ENCODE data around the gene RNF115. TPM values are rescaled to one million over a fixed set of nuclear protein-coding genes. Genes with fewer than 3 reads are reported as not detected.

The RNF115 gene
- total RNA-seq (2014; rRNA removed) (15.2 and 15.9 TPM in 2 replicates), Bru-seq, nascent RNA (percentile 91 among the genes with signal in this experiment), BruChase-seq, experiment 1, labeled RNA remaining after a 6-hour chase (percentile 83 among the genes with signal in this experiment), BruChase-seq, experiment 2, labeled RNA remaining after a 2-hour chase (percentile 92 among the genes with signal in this experiment)
- long read RNA-seq, full-length matches to known transcripts = 59 of 104 reads
- long read RNA-seq, partial matches to known transcripts = 6 of 104 reads
- long read RNA-seq, other reads (novel, unspliced or antisense) = 39 of 104 reads

DNA sequence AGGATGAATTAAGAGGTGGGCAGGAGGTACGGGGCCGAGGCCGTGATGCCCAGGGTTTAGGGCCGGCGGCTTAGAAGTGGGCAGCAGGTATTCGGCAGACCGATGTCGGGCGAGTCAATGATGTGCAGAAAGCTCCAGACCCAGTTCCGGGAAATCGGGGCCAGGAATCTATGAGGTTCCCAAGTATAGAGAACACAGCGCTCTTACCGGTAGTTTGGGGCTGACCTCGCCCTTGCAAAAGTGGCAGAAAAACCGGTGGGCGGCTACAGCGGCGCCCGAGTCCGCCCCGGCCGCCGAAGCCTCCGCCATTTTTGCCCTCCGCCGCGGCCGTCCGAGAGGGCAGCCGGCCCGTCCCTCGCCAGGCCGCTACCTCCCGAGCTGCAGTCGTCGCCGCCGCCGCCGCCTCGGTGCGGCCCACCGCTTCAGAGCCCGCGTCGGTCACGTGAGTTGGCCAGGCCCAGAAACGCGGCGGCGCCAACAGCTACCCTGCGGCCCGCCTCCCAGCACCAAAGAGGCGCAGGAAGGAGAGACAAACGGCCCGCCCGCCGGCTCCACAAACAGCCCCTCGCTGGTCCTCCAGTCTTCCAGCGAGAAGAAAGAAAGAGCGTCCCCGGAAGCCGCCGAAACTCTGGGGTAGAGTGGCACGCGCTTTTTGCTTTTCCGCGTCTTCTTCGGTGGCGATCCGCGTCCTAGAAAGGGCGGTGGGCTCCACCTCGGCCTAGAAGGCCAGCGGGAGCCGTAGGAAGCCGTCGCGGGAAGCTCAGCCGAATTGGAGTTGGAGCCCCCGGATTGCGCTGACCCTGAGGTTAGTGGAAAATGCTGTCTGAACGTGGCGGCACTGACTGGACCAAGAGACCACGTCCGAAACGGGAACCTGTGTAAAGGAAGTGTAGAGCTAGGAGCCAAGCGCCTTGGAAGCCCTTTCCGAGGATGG lies at the start of gene RNF115, which contains the start of gene POLR3C:
Gene RNF115, minus strand, starts transcription at position 531 of the 934 bp plus-strand sequence. Its CDS starts 222 bp downstream, at position 309.
Gene POLR3C, plus strand, starts transcription at position 636 of the 934 bp plus-strand sequence. CDS start 1,577 bp downstream, outside the sequence.
- ChIA-PET CTCF (interaction anchor here (1.0 kb wide), 1 partner anchor 42 kb away, joined by 3 read pairs; no protein-coding TSS in a partner anchor), POLR2A (ENCODE audit: unreplicated experiment) (interaction anchor here (0.6 to 1.0 kb wide), 6 partner anchors 9 to 103 kb away, joined by 3 to 11 read pairs (median 4); partner anchors contain the start of gene NUDT17)
- H3K4me2 ChIP-seq (ENCODE audit: low read length) = peak within 1 kb of the TSS; percentile 93
- no peak for TF ChIP-seq EZH2phosphoT487 (IDR thresholded peaks at IDR 0.05; ENCODE audit: borderline replicate concordance, low read length)
- TF ChIP-seq EZH2 (IDR thresholded peaks at IDR 0.05; ENCODE audit: low read length, unreplicated experiment) = no peak
- TF ChIP-seq, protein P1, sequence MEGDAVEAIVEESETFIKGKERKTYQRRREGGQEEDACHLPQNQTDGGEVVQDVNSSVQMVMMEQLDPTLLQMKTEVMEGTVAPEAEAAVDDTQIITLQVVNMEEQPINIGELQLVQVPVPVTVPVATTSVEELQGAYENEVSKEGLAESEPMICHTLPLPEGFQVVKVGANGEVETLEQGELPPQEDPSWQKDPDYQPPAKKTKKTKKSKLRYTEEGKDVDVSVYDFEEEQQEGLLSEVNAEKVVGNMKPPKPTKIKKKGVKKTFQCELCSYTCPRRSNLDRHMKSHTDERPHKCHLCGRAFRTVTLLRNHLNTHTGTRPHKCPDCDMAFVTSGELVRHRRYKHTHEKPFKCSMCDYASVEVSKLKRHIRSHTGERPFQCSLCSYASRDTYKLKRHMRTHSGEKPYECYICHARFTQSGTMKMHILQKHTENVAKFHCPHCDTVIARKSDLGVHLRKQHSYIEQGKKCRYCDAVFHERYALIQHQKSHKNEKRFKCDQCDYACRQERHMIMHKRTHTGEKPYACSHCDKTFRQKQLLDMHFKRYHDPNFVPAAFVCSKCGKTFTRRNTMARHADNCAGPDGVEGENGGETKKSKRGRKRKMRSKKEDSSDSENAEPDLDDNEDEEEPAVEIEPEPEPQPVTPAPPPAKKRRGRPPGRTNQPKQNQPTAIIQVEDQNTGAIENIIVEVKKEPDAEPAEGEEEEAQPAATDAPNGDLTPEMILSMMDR (conservative IDR thresholded peaks at IDR 0.05; ENCODE audit: low read depth, low read length) = no peak
- H3K9me2 ChIP-seq (replicated peaks; ENCODE audit: low read length) = no peaks in the 10 kb centered on the region
- peaks cover 18% of the 10 kb centered on the region for H3K4me1 ChIP-seq (ENCODE audit: insufficient read depth, low read length)
- BruUV-seq (replicated peaks) = TSS peak; percentile 66
- no peaks in the 10 kb centered on the region for H3F3A ChIP-seq (ENCODE audit: low read length, unreplicated experiment)
- intact Hi-C loops (cut with micrococcal nuclease) = loop anchor here (1.0 to 5.0 kb wide), 2 partner anchors 42 to 82 kb away; no protein-coding TSS in a partner anchor
- DNase-seq = peak; percentile 88
- peak within 1 kb of the TSS; percentile 82 for H3K4me3 ChIP-seq (ENCODE audit: low read length)
- H4K20me1 ChIP-seq (ENCODE audit: low read length) = no peaks in the 10 kb centered on the region
- no peaks in the 10 kb centered on the region for H3K27me3 ChIP-seq (ENCODE audit: low read length)
- peak within 1 kb of the TSS; percentile 89 for H2AFZ ChIP-seq (ENCODE audit: low read length)
- ATAC-seq = peak; percentile 85
- H3K9ac ChIP-seq (ENCODE audit: low read length) = peak within 1 kb of the TSS; percentile 90
- H3K36me3 ChIP-seq (ENCODE audit: low read depth, low read length) = peaks cover 23% of the 10 kb centered on the region
- H3K9me3 ChIP-seq (ENCODE audit: low read length) = no peaks in the 10 kb centered on the region
- peaks cover 55% of the 10 kb centered on the region for H3K79me2 ChIP-seq (ENCODE audit: low read length)
- peak within 1 kb of the TSS; percentile 68 for H3K27ac ChIP-seq (ENCODE audit: low read length)

DNA sequence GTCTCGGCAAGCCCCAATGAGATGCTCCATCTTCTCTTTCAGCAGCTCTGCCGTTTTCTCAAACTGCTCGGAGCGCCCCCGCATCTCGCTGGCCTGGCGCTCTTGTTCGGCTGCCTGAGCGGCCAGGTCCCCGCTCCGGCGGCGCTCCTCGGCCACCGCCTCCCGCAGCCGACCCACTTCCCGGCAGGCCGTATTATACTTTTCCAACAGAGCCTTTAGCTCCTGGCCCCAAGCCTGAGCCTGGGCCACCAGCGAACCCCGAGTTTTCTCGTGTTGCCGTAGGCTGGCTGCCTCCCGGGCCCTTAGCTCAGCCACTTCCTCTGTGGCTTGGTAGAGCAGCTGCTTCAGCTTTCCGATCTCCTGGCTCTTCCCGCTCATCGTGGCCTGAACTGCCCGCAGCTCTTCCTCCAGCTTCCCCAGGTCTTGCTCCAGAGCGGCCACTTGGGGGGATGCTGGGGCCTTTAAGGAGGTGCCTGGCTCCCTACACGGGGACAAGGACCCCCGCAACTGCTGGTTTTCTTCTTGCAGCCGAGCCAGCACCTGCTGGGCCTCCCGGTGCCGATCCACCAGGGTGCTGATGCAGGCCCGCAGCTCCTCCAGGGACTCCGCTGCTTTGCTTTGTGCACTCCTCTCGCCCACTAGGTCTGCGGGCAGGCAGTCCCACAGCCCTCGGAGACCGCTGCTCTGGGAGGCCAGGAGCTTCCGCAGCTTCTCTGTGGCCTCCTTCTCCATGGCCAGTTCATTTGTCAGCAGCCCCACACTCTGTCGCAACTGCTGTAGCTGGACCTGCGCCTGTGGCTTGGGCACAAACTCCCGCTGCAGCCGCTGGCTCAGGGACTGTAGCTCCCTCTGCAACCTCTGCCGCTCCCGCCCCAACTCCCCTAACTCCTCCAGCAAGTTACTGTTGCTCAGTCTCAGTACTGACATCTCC lies 48.4 kb upstream of the RNF115 start:
- no peaks in the 10 kb centered on the region for H3K36me3 ChIP-seq (ENCODE audit: low read depth, low read length)
- H3K9me3 ChIP-seq (ENCODE audit: low read length) = no peaks in the 10 kb centered on the region
- ATAC-seq = no peak; the same call in 1 of the 2 replicates
- DNase-seq = no peak
- H3K79me2 ChIP-seq (ENCODE audit: low read length) = no peaks in the 10 kb centered on the region
- no peaks in the 10 kb centered on the region for H3K9me2 ChIP-seq (replicated peaks; ENCODE audit: low read length)
- intact Hi-C loops (cut with micrococcal nuclease) = no loop called here
- H4K20me1 ChIP-seq (ENCODE audit: low read length) = no peaks in the 10 kb centered on the region
- H2AFZ ChIP-seq (ENCODE audit: low read length) = no peak overlapping the region
- H3K4me3 ChIP-seq (ENCODE audit: low read length) = no peak overlapping the region
- H3K9ac ChIP-seq (ENCODE audit: low read length) = no peak overlapping the region
- no peak overlapping the region for H3K4me2 ChIP-seq (ENCODE audit: low read length)
- H3K27me3 ChIP-seq (ENCODE audit: low read length) = no peaks in the 10 kb centered on the region
- H3K4me1 ChIP-seq (ENCODE audit: insufficient read depth, low read length) = no peaks in the 10 kb centered on the region
- no peaks in the 10 kb centered on the region for H3F3A ChIP-seq (ENCODE audit: low read length, unreplicated experiment)
- TF ChIP-seq EZH2 (IDR thresholded peaks at IDR 0.05; ENCODE audit: low read length, unreplicated experiment) = no peak
- TF ChIP-seq EZH2phosphoT487 (IDR thresholded peaks at IDR 0.05; ENCODE audit: borderline replicate concordance, low read length) = no peak
- TF ChIP-seq, protein P1 (conservative IDR thresholded peaks at IDR 0.05; ENCODE audit: low read depth, low read length) = no peak
- no TSS peak for BruUV-seq (replicated peaks)
- H3K27ac ChIP-seq (ENCODE audit: low read length) = no peak overlapping the region
- CTCF ChIA-PET = no interaction called here
- POLR2A ChIA-PET (ENCODE audit: unreplicated experiment) = no interaction called here

Measured in PC-3 (cell line).